ENCODE results near the gene AGXT.

DNA sequence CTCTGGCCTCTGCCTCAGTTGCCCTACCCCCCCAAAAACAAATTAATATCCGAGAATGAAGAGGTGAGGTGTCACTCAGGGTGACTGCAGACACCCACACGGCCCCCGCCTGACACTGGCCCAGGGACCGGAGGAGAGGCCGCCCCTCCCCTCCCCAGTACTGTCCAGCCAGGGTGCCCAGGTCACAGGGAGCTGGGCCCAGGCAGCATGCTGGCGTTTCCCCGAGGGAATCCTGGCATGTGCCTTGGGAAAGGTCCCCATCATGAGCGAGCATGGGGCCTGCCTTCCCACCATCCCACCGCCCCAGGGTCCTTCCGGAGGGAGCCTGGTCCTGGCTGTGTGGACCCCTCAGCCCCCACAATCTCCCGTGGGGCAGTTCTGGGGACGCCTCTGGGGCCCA, 24.3 kb downstream of the AGXT start:
- TF ChIP-seq, protein P1, sequence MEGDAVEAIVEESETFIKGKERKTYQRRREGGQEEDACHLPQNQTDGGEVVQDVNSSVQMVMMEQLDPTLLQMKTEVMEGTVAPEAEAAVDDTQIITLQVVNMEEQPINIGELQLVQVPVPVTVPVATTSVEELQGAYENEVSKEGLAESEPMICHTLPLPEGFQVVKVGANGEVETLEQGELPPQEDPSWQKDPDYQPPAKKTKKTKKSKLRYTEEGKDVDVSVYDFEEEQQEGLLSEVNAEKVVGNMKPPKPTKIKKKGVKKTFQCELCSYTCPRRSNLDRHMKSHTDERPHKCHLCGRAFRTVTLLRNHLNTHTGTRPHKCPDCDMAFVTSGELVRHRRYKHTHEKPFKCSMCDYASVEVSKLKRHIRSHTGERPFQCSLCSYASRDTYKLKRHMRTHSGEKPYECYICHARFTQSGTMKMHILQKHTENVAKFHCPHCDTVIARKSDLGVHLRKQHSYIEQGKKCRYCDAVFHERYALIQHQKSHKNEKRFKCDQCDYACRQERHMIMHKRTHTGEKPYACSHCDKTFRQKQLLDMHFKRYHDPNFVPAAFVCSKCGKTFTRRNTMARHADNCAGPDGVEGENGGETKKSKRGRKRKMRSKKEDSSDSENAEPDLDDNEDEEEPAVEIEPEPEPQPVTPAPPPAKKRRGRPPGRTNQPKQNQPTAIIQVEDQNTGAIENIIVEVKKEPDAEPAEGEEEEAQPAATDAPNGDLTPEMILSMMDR (IDR thresholded peaks at IDR 0.05), result no peak
- TF ChIP-seq TCF7L2 (IDR thresholded peaks at IDR 0.05; ENCODE audit: low read depth, low read length) (no peak), POLR2AphosphoS5 (IDR thresholded peaks at IDR 0.05; ENCODE audit: low read depth, low read length) (no peak)
- TF ChIP-seq, protein P2, sequence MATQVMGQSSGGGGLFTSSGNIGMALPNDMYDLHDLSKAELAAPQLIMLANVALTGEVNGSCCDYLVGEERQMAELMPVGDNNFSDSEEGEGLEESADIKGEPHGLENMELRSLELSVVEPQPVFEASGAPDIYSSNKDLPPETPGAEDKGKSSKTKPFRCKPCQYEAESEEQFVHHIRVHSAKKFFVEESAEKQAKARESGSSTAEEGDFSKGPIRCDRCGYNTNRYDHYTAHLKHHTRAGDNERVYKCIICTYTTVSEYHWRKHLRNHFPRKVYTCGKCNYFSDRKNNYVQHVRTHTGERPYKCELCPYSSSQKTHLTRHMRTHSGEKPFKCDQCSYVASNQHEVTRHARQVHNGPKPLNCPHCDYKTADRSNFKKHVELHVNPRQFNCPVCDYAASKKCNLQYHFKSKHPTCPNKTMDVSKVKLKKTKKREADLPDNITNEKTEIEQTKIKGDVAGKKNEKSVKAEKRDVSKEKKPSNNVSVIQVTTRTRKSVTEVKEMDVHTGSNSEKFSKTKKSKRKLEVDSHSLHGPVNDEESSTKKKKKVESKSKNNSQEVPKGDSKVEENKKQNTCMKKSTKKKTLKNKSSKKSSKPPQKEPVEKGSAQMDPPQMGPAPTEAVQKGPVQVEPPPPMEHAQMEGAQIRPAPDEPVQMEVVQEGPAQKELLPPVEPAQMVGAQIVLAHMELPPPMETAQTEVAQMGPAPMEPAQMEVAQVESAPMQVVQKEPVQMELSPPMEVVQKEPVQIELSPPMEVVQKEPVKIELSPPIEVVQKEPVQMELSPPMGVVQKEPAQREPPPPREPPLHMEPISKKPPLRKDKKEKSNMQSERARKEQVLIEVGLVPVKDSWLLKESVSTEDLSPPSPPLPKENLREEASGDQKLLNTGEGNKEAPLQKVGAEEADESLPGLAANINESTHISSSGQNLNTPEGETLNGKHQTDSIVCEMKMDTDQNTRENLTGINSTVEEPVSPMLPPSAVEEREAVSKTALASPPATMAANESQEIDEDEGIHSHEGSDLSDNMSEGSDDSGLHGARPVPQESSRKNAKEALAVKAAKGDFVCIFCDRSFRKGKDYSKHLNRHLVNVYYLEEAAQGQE (IDR thresholded peaks at IDR 0.05; ENCODE audit: insufficient read depth in 1 of 2, low read depth in 2 of 2, low read length in 1 of 2), result no peak
